ENCODE measurements around the gene STX17.

DNA sequence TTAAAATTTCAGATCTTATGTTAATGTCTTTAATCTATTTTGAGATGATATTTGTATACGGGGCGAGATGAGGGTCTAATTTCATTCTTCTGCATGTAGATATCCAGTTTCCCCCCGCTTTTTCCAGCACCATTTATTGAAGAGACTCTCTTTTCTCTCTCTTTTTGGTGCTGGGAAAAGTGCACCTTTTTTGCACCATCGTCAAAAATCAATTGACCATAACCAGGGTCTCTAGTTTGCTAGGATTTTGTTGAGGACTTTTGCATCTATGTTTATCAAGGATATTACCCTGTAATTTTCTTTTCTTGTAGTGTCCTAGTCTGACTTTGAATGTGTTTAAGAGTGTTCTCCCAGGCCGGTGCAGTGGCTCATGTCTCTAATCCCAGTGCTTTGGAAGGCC is 93.3 kb downstream of the STX17 start:
- TF ChIP-seq, protein P1, sequence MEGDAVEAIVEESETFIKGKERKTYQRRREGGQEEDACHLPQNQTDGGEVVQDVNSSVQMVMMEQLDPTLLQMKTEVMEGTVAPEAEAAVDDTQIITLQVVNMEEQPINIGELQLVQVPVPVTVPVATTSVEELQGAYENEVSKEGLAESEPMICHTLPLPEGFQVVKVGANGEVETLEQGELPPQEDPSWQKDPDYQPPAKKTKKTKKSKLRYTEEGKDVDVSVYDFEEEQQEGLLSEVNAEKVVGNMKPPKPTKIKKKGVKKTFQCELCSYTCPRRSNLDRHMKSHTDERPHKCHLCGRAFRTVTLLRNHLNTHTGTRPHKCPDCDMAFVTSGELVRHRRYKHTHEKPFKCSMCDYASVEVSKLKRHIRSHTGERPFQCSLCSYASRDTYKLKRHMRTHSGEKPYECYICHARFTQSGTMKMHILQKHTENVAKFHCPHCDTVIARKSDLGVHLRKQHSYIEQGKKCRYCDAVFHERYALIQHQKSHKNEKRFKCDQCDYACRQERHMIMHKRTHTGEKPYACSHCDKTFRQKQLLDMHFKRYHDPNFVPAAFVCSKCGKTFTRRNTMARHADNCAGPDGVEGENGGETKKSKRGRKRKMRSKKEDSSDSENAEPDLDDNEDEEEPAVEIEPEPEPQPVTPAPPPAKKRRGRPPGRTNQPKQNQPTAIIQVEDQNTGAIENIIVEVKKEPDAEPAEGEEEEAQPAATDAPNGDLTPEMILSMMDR (IDR thresholded peaks at IDR 0.05; ENCODE audit: insufficient read depth, low read length), result no peak
- no peak for TF ChIP-seq GABPA (IDR thresholded peaks at IDR 0.05; ENCODE audit: low read depth)
- TF ChIP-seq, protein P2, sequence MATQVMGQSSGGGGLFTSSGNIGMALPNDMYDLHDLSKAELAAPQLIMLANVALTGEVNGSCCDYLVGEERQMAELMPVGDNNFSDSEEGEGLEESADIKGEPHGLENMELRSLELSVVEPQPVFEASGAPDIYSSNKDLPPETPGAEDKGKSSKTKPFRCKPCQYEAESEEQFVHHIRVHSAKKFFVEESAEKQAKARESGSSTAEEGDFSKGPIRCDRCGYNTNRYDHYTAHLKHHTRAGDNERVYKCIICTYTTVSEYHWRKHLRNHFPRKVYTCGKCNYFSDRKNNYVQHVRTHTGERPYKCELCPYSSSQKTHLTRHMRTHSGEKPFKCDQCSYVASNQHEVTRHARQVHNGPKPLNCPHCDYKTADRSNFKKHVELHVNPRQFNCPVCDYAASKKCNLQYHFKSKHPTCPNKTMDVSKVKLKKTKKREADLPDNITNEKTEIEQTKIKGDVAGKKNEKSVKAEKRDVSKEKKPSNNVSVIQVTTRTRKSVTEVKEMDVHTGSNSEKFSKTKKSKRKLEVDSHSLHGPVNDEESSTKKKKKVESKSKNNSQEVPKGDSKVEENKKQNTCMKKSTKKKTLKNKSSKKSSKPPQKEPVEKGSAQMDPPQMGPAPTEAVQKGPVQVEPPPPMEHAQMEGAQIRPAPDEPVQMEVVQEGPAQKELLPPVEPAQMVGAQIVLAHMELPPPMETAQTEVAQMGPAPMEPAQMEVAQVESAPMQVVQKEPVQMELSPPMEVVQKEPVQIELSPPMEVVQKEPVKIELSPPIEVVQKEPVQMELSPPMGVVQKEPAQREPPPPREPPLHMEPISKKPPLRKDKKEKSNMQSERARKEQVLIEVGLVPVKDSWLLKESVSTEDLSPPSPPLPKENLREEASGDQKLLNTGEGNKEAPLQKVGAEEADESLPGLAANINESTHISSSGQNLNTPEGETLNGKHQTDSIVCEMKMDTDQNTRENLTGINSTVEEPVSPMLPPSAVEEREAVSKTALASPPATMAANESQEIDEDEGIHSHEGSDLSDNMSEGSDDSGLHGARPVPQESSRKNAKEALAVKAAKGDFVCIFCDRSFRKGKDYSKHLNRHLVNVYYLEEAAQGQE (IDR thresholded peaks at IDR 0.05; ENCODE audit: insufficient replicate concordance, low read depth), result no peak
